B cell (primary cell): ENCODE measurements around the gene RFC3. TPM values are rescaled to one million over a fixed set of nuclear protein-coding genes. Genes with fewer than 3 reads are reported as not detected.

Experiments used
- ATAC-seq: fragments of 200-7000 bp; cut with Tn5 transposase; one replicate; pipeline ENCODE4 v1.10.0; 2021; ENCODE audit warnings: low read depth, mild to moderate bottlenecking, moderate number of reproducible peaks, moderate library complexity
- CTCF ChIA-PET: fragments of 350-600 bp; sonication (Branson Sonifier 250); formaldehyde crosslinking; loops from one replicate; lab custom pipeline; 2021; ENCODE audit warnings: antibody characterized with exemption, inconsistent platforms; lab: Charles Lee
- POLR2A ChIA-PET: fragments of 350-600 bp; sonication (Branson Sonifier 250); formaldehyde crosslinking; loops from one replicate; lab custom pipeline; 2021; ENCODE audit warnings: antibody characterized with exemption; lab: Charles Lee
- DNase-seq: peaks from one replicate; pipeline ENCODE4 v3.0.0; 2013
- H2AFZ ChIP-seq: 2 replicates; pipeline ENCODE4 v1.6.1; 2012; ENCODE audit warnings: mild to moderate bottlenecking, low read depth, low read length; ENCODE audit not compliant: insufficient read depth, poor library complexity, severe bottlenecking
- H3K27ac ChIP-seq, 2 donors: 1 replicate in 1 of 2; 2 replicates in 1 of 2; pipeline ENCODE4 v1.5.1; 2012 to 2013; ENCODE audit warnings: low read length in 2 of 2, mild to moderate bottlenecking in 2 of 2, moderate library complexity in 1 of 2
- H3K27me3 ChIP-seq, 4 experiments: fragments of 200-600 bp in 1 of 4; sonication (generic) in 1 of 4; replicated peaks in 1 of 4; 1 replicate in 2 of 4; 2 replicates in 2 of 4; pipeline versions ENCODE4 v1.6.1 to v1.7.0; 2013 to 2016; ENCODE audit warnings: low read length in 3 of 4, mild to moderate bottlenecking in 2 of 4, mixed read lengths in 1 of 4, moderate library complexity in 1 of 4; ENCODE audit not compliant: insufficient read depth in 4 of 4, control insufficient read depth in 3 of 4; ENCODE audit errors: control extremely low read depth in 1 of 4
- H3K36me3 ChIP-seq, 2 experiments: replicated peaks in 1 of 2; 1 replicate in 1 of 2; 2 replicates in 1 of 2; pipeline versions ENCODE4 v1.6.1 to v1.7.1; 2013; ENCODE audit warnings: low read length in 1 of 2; ENCODE audit not compliant: insufficient read depth in 2 of 2, control insufficient read depth in 1 of 2; ENCODE audit errors: control extremely low read depth in 1 of 2, extremely low read depth in 1 of 2
- H3K4me1 ChIP-seq, 2 donors: fragments of 200-600 bp in 1 of 2; sonication (generic) in 1 of 2; 1 replicate in 1 of 2; 2 replicates in 1 of 2; pipeline versions ENCODE4 v1.5.1 to v1.6.1; 2013 to 2017; ENCODE audit warnings: low read length in 2 of 2; ENCODE audit not compliant: control insufficient read depth in 2 of 2, insufficient read depth in 2 of 2
- H3K4me2 ChIP-seq: replicated peaks from 2 replicates; pipeline ENCODE3; 2012; ENCODE audit warnings: mild to moderate bottlenecking, low read depth, low read length; ENCODE audit not compliant: poor library complexity, severe bottlenecking
- H3K4me3 ChIP-seq, 5 experiments: fragments of 200-600 bp in 1 of 5; sonication (generic) in 1 of 5; 1 replicate in 3 of 5; 2 replicates in 2 of 5; pipeline versions ENCODE4 v1.5.1 to v1.7.0; 2011 to 2016; ENCODE audit warnings: low read length in 4 of 5, mild to moderate bottlenecking in 4 of 5, low read depth in 2 of 5, control low read depth in 1 of 5, moderate library complexity in 1 of 5; ENCODE audit not compliant: insufficient read depth in 1 of 5; ENCODE audit errors: control extremely low read depth in 1 of 5, extremely low read depth in 1 of 5
- H3K79me2 ChIP-seq: fragments of 200-600 bp; sonication (generic); one replicate; pipeline ENCODE4 v1.6.0; 2016; ENCODE audit warnings: low read length; ENCODE audit not compliant: control insufficient read depth, insufficient read depth
- H3K9ac ChIP-seq: fragments of 200-600 bp; sonication (generic); 2 replicates; pipeline ENCODE4 v1.6.1; 2017; ENCODE audit warnings: mild to moderate bottlenecking, low read length, moderate library complexity
- H3K9me3 ChIP-seq, 3 donors: one replicate each; pipeline versions ENCODE4 v1.6.1 to v1.7.1; 2013; ENCODE audit warnings: low read length in 2 of 3; ENCODE audit not compliant: control insufficient read depth in 2 of 3, insufficient read depth in 1 of 3; ENCODE audit errors: control extremely low read depth in 1 of 3
- H4K20me1 ChIP-seq: 2 replicates; pipeline ENCODE4 v1.6.0; 2012; ENCODE audit warnings: mild to moderate bottlenecking, low read length; ENCODE audit not compliant: insufficient read depth, control insufficient read depth, poor library complexity, severe bottlenecking
- H3K27ac Mint-ChIP-seq: one replicate; pipeline ENCODE4 v1.8.0; 2021; ENCODE audit warnings: mixed read lengths
- H3K27me3 Mint-ChIP-seq: one replicate; pipeline ENCODE4 v1.8.0; 2021; ENCODE audit warnings: mixed read lengths
- H3K4me1 Mint-ChIP-seq: one replicate; pipeline ENCODE4 v1.8.0; 2021; ENCODE audit warnings: mixed read lengths
- H3K4me3 Mint-ChIP-seq: one replicate; pipeline ENCODE4 v1.8.0; 2021; ENCODE audit warnings: mixed read lengths
- H3K9me3 Mint-ChIP-seq: one replicate; pipeline ENCODE4 v1.8.0; 2022; ENCODE audit warnings: mixed read lengths; ENCODE audit not compliant: insufficient read depth
- CTCF ChIP-seq: fragments of 200-600 bp; IDR thresholded peaks from one replicate; pipeline ENCODE4 v1.8.0; 2022; ENCODE audit warnings: antibody characterized with exemption, mild to moderate bottlenecking
- EZH2 ChIP-seq: IDR thresholded peaks from 2 replicates; pipeline ENCODE4 v1.6.1; 2012; ENCODE audit warnings: borderline replicate concordance, low read depth, mild to moderate bottlenecking, moderate library complexity, low read length; ENCODE audit not compliant: insufficient read depth, poor library complexity, severe bottlenecking
- WGBS: methylation state at CpG from one replicate; pipeline ENCODE4 v1.1.5; 2013; ENCODE audit warnings: missing lambda C conversion rate; ENCODE audit not compliant: insufficient coverage; 5-methylcytosine and 5-hydroxymethylcytosine counted together
- intact Hi-C: fragments of 100-400 bp; cut with micrococcal nuclease; formaldehyde crosslinking; loops from one replicate; pipeline ENCODE4 v1.10.0; 2022
- polyA minus RNA-seq: library from RNA; depleted of rRNA, polyadenylated mRNA; stranded (reverse); fragments of >200 nt; gene quantifications from 2 replicates; pipeline ENCODE4 v1.2.3, GENCODE V29; 2012
- polyA plus RNA-seq: library from polyadenylated mRNA; depleted of rRNA; stranded (reverse); fragments of >200 nt; gene quantifications from 2 replicates; pipeline ENCODE4 v1.2.3, GENCODE V29; 2012
- total RNA-seq, 2 donors: library from RNA; stranded (reverse); fragments of 120-200 nt in 1 of 2; gene quantifications; 1 replicate in 1 of 2; 2 replicates in 1 of 2; pipeline versions ENCODE4 v1.2.3 to v1.2.4, GENCODE V29; 2013 to 2022

RFC3 gene
- 9.2 and 9.4 TPM in 2 replicates for total RNA-seq
- total RNA-seq (2013): 9.7 TPM
- 3.2 and 5.2 TPM in 2 replicates for polyA plus RNA-seq
- polyA minus RNA-seq: 4.8 TPM in 2 replicates

GRCh38 chr13:33817901-33818706 is at the start of gene RFC3:
TSS of gene RFC3 (plus strand) at chr13:33818149. CDS start at chr13:33818179, 30 bp downstream.
- no peaks in the 10 kb centered on the region for H3K27me3 Mint-ChIP-seq

More at GRCh38 chr13:33817901-33818706, at the start of gene RFC3:
- Mint-ChIP-seq H3K4me3 (peak within 1 kb of the TSS; percentile 94), H3K9me3 (no peaks in the 10 kb centered on the region), H3K27ac (peak within 1 kb of the TSS; percentile 90), H3K4me1 (peaks cover 18% of the 10 kb centered on the region)
- WGBS: under 1% methylated on average over 42 of the region's 50 CpGs
- H3K9me3 ChIP-seq: peaks cover 0 to 1% (median 0%) of the 10 kb centered on the region in 3 donors
- ChIA-PET POLR2A (interaction anchor here (0.8 kb wide), 1 partner anchor 275 kb away, joined by 3 read pairs; no protein-coding TSS in a partner anchor), CTCF (interaction anchor here (0.7 to 1.4 kb wide), 3 partner anchors 275 to 1391 kb away, joined by 3 to 6 read pairs (median 4); no protein-coding TSS in a partner anchor)
- H3K27me3 ChIP-seq: no peaks in the 10 kb centered on the region
- peak within 1 kb of the TSS; percentile 91 for H3K4me2 ChIP-seq
- H3K4me1 ChIP-seq: peaks cover 3 to 13% of the 10 kb centered on the region in 2 donors
- intact Hi-C loops: loop anchor here (1.0 to 10.0 kb wide), 3 partner anchors 276 to 1344 kb away; partner anchors contain the start of gene NBEA
- H3K9ac ChIP-seq: peak within 1 kb of the TSS; percentile 88
- no peak for TF ChIP-seq EZH2
- no peak for TF ChIP-seq CTCF
- peak within 1 kb of the TSS; percentile 83 to 97 (median 94) for H3K4me3 ChIP-seq
- no peaks in the 10 kb centered on the region for H4K20me1 ChIP-seq
- H3K79me2 ChIP-seq: peaks cover 8% of the 10 kb centered on the region
- peak; percentile 94 for DNase-seq
- H3K27ac ChIP-seq: peak within 1 kb of the TSS; percentile 50 to 63
- peaks cover 1 to 6% of the 10 kb centered on the region in 2 experiments for H3K36me3 ChIP-seq
- ATAC-seq: peak; percentile 84
- peak within 1 kb of the TSS; percentile 97 for H2AFZ ChIP-seq
